GM18526 (cell line): ENCODE measurements around the gene HSD11B2.

Source experiments
- POLR2A ChIP-seq: IDR thresholded peaks from 3 replicates; pipeline ENCODE4 v1.6.1; 2011; ENCODE audit not compliant: insufficient read length; ENCODE audit errors: extremely low read depth

The HSD11B2 gene

GRCh38 chr16:67461600-67462278 is 30.8 kb downstream of the HSD11B2 start:
- no peak for TF ChIP-seq POLR2A

- no peak for TF ChIP-seq POLR2A
Measured at GRCh38 chr16:67462279-67462655, 31.3 kb downstream of the HSD11B2 start.

GRCh38 chr16:67463059-67463458 is 32.1 kb downstream of the HSD11B2 start:
- TF ChIP-seq POLR2A, result no peak

- no peak for TF ChIP-seq POLR2A
Measured at GRCh38 chr16:67463691-67464090, 32.8 kb downstream of the HSD11B2 start.

GRCh38 chr16:67464565-67464964 is 33.6 kb downstream of the HSD11B2 start:
- TF ChIP-seq POLR2A, result no peak

GRCh38 chr16:67466581-67466980 is 35.7 kb downstream of the HSD11B2 start:
- TF ChIP-seq POLR2A, result no peak

DNA sequence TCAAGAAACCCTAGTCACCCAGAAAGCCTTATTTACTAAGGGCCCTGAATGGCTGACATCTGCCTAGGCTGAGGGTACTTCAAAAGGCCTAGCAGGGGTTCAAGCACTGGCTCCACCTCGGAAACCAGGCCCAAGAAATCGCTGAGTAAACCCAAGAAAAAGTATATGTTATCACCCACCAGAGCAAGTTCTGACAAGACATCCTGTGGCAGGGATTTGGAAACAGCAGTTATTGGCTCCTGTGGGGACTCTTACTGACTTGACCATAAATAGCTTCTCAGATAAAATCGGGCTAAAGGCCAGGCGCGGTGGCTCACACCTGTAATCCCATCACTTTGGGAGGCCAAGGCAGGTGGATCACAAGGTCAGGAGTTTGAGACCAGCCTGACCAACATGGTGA is 37.8 kb downstream of the HSD11B2 start:
- TF ChIP-seq POLR2A, result no peak

DNA sequence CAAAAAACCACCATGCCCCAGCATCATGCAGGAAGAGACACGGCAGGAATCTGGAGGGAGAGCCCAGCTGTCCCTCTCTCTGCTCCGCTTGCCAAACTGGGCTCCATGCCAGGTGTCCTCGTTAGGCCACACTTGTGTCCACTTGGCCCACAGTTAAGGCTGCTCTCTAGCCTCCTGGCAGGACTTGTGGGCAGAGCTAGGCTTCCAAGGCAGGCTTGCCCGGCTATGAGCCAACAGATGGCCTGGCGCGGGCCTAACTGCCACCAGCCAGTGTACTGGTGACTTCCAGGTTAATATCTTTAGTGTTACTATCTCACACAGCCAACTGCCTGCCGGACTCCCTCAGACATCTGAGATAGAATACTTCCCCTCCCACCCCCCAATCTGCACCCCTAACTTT is 39.4 kb downstream of the HSD11B2 start:
- TF ChIP-seq POLR2A, result no peak

GRCh38 chr16:67471758-67472384 is 41.0 kb downstream of the HSD11B2 start:
- no peak for TF ChIP-seq POLR2A

- no peak for TF ChIP-seq POLR2A
Measured at GRCh38 chr16:67474551-67475455, 43.9 kb downstream of the HSD11B2 start.

GRCh38 chr16:67477960-67478554 is 47.1 kb downstream of the HSD11B2 start:
- no peak for TF ChIP-seq POLR2A

DNA sequence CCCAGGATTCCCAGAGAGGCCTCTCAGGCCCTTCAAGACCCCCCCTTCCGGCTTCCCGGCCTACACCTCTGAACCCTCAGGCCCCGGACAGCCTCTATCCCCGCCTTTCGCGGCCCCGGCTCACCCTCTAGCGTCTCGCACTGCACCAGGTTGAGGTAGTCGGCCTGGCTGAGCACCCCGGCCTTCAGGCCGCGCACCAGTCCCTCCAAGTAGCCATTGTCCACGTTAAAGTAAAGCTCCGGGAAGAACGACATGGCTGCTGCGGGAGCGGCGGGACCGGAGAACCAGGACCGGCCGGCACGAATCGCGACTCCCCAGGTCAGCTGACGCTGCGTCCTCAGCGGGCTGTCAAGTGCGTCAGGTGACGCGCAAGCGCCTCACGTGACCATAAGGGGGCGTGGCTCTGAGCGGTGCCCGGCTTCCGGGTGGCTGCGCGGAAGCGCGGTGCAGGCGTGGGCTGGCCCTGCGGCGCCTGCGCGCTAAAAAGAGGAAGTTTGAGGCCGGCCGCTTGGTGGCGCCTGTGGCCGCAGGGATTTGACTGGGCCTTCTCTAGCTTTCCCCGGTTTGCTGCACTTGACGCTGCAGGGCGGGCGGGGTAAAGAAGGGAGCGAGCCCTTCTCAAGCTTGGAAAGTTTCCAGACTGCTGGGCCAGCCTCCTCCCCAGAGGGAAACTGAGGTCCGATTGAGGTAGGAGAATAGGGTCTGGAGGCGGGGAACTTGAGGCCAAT is 50.1 kb downstream of the HSD11B2 start, which contains the start of gene ATP6V0D1:
Gene ATP6V0D1 (minus strand): TSS at position 325 of the 728 bp plus-strand sequence. CDS start 71 bp downstream, at position 254.
- TF ChIP-seq POLR2A, result peak; percentile 67

DNA sequence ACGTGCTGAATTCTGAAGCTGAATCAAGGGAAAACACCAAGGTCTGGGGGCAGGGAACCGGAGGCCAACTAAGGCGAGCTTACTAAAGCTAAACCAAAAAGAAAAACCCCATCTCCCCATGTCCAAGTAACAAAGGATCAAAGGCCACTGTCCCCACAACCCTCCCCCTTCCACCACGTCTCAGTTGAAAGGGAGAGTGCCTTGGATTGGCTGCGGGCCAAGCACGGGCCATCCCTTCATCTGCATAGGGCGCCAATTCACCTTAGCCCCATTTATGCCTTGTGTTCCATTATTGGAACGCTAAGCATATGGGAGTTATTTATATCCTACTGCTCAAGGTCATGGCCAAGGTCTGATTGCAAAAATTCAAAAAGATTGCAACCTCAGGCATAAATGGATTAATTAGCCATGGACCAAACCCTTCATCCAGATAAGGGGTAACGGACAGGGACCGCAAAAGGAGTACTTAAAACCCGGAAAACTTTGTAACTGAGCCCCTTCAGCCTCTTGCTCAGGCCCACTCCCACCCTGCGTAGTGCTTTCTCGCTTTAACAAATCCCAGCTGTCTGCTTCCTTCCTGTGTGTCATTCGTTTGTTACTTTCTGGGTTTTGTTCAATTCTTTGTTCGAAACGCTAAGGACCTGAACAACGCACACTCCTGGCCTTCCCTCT is 50.8 kb downstream of the HSD11B2 start:
- TF ChIP-seq POLR2A, result no peak

DNA sequence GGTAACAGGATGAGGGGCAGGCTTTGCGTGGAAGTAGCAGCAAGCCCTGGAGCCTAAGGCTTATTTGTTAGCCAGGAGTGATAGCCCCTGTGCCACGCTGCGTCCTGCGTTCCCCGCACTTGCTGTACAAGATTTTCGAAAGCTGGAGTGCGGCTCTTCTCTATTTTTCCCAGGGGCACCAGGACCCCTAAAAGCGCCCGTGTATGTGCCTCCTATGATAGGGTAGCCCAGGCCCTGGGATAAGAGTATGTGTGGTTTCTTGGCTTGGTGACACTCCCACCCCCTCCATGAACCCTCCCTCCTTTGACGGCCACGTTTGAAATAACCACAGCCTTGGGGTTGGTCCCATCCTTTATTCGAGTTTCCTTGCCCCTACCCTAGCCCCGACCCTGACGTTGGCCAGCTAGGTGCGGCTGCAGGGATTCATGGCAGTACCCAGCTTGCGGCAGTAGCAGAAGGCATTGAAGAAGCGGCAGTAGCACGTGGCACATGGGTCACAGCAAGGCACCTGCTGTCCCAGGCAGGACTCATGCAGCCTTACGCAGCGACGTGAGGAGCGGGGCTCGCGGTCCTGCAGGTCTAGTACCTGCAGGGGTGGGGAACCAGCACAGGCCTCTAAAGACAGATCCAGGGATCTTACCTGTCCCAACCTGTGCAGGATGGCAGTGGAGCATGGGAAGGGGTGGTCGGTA is 51.5 kb downstream of the HSD11B2 start:
- TF ChIP-seq POLR2A, result no peak
